ENCODE measurements around the gene ETV7. TPM values are rescaled to one million over a fixed set of nuclear protein-coding genes. Genes with fewer than 3 reads are reported as not detected.
"Not testable (repeated sequence)": the region's sequence is repeated elsewhere in the genome, so short reads cannot be mapped to it uniquely, and the experiment has no call there.

The ETV7 gene
- total RNA-seq, 1 donor: 0.09 TPM

GRCh38 chr6:36368421-36368820 lies 19.0 kb downstream of the ETV7 start:
- H3K4me3 ChIP-seq (ENCODE audit: low read depth, low read length): no peak overlapping the region
- TF ChIP-seq CTCF (IDR thresholded peaks at IDR 0.05; ENCODE audit: insufficient read depth, low read length): no peak
- DNase-seq (ENCODE audit: low read depth): no peak

GRCh38 chr6:36367743-36368142 lies 19.7 kb downstream of the ETV7 start:
- no peak for TF ChIP-seq CTCF (IDR thresholded peaks at IDR 0.05; ENCODE audit: insufficient read depth, low read length)
- DNase-seq (ENCODE audit: low read depth): no peak
- no peak overlapping the region for H3K4me3 ChIP-seq (ENCODE audit: low read depth, low read length)

GRCh38 chr6:36364669-36365479 lies 22.6 kb downstream of the ETV7 start:
- TF ChIP-seq CTCF (IDR thresholded peaks at IDR 0.05; ENCODE audit: insufficient read depth, low read length): no peak
- peak; percentile 59 for DNase-seq (ENCODE audit: low read depth)

GRCh38 chr6:36364061-36364635 lies 23.3 kb downstream of the ETV7 start:
- not testable (repeated sequence) for H3K4me3 ChIP-seq (ENCODE audit: low read depth, low read length); DNase-seq (ENCODE audit: low read depth)

More at GRCh38 chr6:36364669-36365479, 22.6 kb downstream of the ETV7 start:
- no peak overlapping the region for H3K4me3 ChIP-seq (ENCODE audit: low read depth, low read length)

- DNase-seq (ENCODE audit: low read depth); H3K4me3 ChIP-seq (ENCODE audit: low read depth, low read length): not testable (repeated sequence)
These were observed 24.1 kb downstream of the ETV7 start for GRCh38 chr6:36363371-36363752.

- no peak for DNase-seq (ENCODE audit: low read depth)
- TF ChIP-seq CTCF (IDR thresholded peaks at IDR 0.05; ENCODE audit: insufficient read depth, low read length): no peak
- H3K4me3 ChIP-seq (ENCODE audit: low read depth, low read length): no peak overlapping the region
These were observed 24.7 kb downstream of the ETV7 start for GRCh38 chr6:36362551-36363370.

- no peak for DNase-seq (ENCODE audit: low read depth)
- TF ChIP-seq CTCF (IDR thresholded peaks at IDR 0.05; ENCODE audit: insufficient read depth, low read length): no peak
- no peak overlapping the region for H3K4me3 ChIP-seq (ENCODE audit: low read depth, low read length)
These were observed 26.4 kb downstream of the ETV7 start for GRCh38 chr6:36361071-36361470.

Data from fibroblast of the aortic adventitia (primary cell).